Lower leg skin (tissue), 3 donors: ENCODE measurements around the gene GUCY2D.

Source experiments
- CTCF ChIP-seq, 3 donors: fragments of 450-650 bp; IDR thresholded peaks; one replicate each; pipeline ENCODE4 v1.5.1; 2016; ENCODE audit warnings: antibody characterized with exemption in 3 of 3, mild to moderate bottlenecking in 3 of 3, moderate library complexity in 2 of 3
- POLR2A ChIP-seq, 2 donors: fragments of 450-650 bp; IDR thresholded peaks; one replicate each; pipeline ENCODE4 v1.6.1; 2016 to 2017; ENCODE audit warnings: antibody characterized with exemption in 2 of 2, mild to moderate bottlenecking in 1 of 2, moderate library complexity in 1 of 2

GRCh38 chr17:8052256-8053252, 50.1 kb downstream of the GUCY2D start:
- TF ChIP-seq CTCF (IDR thresholded peaks at IDR 0.05) (no peak), POLR2A (IDR thresholded peaks at IDR 0.05) (no peak)
